GM19395 (cell line): ENCODE results near the gene AATF.

Experiments used
- ATAC-seq: cut with Tn5 transposase; IDR thresholded peaks from one replicate; pipeline ENCODE4 v1.9.1; 2021; ENCODE audit warnings: mild to moderate bottlenecking, moderate library complexity; ENCODE audit not compliant: unreplicated experiment

The AATF gene

DNA sequence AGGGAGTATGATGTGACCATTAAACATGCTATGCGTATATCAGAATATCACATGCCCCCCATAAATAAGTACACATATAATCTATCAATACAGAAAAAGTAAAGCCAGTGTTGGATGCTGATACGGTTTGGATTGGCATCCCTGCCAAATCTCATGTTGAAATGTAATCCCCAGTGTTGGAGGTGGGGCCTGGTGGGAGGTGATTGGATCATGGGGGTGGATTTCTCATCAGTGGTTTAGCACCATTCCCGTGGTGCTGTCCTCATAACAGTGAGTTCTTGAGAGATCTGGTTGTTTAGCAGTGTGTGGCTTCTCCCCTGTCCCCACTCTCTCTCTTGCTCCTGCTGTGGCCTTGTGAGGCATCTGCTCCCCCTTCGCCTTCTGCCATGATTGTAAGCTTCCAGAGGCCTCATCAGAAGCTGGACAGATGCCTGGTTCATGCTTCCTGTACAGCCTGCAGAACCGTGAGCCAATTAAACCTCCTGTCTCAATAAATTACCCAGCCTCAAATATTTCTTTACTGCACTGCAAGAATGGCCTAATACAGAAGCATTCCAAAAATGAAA lies 88.9 kb downstream of the AATF start:
- no peak for ATAC-seq

GRCh38 chr17:37039269-37039668 lies 90.5 kb downstream of the AATF start:
- no peak for ATAC-seq

DNA sequence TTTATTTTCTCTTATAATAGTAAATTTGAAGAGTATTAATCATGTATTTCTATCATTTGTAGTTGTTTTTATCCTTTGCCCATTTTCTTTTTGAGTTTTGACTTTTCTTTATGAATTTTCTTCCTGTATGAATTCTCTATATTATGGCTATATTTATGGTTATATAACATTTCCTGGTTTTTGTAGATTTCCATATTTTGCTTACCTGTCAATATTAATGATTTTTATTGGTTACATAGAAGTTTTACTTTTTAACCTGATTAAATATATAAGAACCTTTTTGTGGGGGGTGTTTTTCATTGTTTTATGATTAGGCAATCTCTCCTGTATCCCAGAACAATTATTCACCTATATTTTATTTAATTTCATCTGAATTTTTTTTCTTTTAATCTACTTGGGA lies 93.2 kb downstream of the AATF start:
- no peak for ATAC-seq

DNA sequence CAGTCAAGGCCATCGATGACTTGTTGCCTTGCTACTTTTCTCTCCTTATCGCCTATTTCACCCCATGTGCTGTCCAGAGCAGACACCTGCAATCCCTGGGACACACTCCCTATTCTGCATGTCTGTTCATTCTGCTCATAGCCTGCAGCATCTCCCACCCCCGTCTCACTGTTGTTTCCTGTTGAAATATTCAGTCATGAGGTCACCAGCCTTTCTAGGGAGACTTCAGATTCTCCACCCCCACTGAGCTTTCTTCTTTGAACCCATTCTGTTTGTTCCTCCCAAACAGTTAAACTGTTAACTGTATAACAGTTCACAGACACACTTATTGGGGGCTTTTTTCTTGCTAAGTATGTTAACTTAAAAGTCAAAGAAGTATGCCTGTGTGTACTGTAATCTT lies 94.4 kb downstream of the AATF start:
- ATAC-seq, result no peak

GRCh38 chr17:37045351-37045922 lies 96.7 kb downstream of the AATF start:
- no peak for ATAC-seq

DNA sequence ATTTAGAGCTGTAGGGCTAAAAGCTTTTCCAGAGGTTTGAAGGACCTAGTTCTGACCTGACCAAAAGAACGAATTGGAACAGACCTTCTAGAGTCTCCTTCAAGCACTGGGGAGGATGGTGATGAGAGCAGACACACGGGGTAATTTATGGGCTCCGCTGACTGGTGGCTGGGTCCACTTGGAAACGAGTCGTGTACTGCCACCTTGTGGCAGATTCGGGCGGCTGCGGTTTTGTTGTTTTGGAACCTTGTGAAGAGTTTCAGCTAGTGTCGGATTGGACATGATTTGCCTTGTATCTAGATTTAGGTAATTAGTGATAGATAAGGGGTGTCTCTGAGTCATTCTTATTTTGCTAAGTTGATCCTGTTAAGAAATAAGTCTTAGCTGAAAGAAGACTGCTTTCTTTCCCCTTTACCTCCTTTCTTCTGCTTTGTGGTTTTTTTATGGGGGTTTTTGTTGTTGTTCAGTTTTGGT lies 98.9 kb downstream of the AATF start:
- no peak for ATAC-seq

GRCh38 chr17:37048811-37049210 lies 100.1 kb downstream of the AATF start:
- ATAC-seq, result no peak

DNA sequence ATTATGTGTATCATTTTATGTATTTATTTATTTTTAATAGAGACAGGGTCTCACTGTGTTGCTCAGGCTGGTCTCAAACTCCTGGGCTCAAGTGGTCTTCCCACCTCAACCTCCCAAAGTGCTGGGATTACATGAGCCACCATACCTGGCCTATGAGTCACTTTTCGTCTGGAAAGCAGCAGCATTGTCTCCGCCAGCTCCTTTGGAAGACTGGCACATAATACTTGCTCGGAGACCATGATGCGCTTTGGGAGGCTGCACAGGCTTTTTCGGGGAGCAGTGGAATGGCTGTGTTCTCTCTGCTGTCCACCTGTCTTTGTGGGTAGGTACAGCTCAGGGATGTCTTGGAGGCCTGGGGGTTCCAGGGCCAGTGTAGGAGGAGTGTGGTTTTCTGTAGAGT lies 102.2 kb downstream of the AATF start:
- no peak for ATAC-seq

DNA sequence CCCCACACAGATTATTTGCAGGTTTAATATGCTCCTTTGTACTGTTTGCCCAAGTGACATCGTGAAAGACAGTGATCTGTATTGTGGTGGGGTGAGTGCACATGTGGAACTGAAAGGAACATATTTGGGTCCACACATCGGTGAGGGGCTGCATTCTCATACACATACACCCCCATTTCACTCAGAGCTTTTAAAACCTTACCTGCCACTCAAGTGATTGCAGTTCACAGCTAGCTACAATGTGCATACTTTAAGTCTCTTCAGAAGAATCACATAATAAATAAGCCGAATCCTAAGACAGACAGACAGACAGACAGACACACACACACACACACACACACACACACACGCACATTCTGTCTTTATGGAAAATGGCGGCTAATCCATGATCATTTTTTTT lies 102.6 kb downstream of the AATF start:
- ATAC-seq, result no peak

DNA sequence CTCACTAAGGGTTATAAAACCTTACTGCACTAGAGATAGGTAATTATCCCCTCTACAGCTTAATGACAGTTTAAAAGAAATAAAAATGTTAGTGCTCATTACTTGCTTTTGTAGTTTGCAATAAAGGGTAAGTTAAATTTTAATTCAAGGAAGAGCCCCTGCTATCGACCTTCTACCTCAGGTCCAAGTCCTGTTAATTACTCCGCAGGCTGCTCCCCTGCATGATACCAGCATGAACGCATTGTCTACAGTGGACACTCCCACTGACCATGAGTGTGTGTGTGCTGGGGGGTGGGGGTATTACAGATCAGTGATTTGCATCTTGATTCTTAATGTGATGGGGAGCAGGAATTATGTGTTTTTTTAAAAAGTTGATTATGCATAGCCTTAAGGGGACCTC lies 103.1 kb downstream of the AATF start:
- no peak for ATAC-seq

GRCh38 chr17:37052450-37052849 lies 103.7 kb downstream of the AATF start:
- ATAC-seq, result no peak

DNA sequence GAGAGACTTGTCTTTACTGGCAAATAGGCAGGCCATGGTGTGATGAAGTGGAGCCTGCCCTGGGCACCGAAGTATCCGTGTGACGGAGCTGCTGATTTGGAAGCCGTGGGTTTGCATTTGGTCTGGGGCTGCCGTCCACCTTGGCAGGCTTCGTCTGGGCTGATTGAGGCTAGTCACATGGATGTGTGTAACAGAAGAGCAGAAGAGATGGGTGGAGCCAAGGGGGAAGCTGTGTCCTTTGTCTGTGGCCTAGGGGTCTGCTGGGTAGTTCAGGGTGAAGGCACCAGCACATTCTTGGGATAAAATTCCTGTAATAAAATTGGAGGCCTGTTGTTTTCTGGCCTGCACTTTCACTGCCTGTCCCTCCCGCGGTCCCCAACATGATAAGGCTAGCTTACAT lies 106.1 kb downstream of the AATF start:
- no peak for ATAC-seq

- ATAC-seq, result no peak
Observed at GRCh38 chr17:37056622-37057021, 107.9 kb downstream of the AATF start.

DNA sequence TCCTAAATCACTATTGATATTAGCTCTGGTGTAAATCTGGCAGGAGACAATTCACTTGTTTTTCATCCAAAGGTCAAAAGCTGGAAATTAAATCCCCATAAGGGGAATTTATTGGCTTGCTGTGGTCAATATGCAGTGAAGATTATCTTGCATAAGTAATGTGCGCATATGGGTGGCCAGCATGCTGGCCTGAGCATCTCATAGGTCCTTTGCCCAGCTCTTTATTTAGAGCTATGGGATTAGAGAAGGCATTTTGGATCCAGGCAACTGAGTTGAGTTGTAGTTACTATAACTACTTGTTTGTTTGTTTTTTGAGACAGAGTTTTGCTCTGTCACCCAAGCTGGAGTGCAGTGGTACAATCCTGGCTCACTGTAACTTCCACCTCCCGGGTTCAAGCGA lies 110.7 kb downstream of the AATF start:
- no peak for ATAC-seq

DNA sequence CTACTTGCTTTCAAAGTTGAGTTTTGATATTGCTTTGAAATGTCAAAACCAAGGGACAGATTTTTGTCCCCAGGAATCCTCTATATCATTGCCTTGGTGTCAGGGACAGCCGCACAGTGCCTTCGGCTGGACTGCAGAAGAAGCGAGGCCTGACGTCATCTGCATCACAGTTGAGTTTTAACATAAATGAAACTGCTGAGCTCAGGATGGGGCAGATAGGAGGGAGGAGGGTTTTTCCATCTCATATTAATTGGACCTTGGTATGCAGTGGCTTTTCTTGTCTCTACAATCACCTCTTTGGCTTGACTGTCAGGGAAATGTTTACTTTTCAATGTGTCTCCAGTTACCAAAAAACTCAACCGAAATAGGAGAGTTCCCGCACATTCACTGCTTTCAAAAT lies 111.3 kb downstream of the AATF start:
- ATAC-seq, result no peak

DNA sequence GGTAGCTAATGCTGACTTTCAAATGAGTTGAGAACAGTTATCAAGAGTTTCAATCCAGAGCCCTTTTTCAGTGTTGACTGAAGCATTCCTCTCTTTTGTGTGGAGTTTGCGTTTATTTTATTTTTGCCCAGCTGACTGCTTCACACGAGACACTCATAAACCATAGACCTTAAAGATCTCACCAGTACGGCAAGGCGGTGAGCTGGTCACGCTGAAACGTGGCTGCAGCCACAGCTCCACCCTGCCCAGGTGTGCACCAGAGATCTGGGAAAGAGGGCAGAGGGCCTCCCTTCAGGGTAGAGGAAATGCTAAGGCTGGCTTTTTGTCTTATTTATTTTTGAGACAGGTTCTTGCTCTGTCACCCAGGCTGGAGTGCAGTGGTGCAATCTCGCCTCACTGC lies 112.2 kb downstream of the AATF start:
- ATAC-seq, result no peak

- ATAC-seq, result no peak
Observed at GRCh38 chr17:37062021-37062420, 113.3 kb downstream of the AATF start.

DNA sequence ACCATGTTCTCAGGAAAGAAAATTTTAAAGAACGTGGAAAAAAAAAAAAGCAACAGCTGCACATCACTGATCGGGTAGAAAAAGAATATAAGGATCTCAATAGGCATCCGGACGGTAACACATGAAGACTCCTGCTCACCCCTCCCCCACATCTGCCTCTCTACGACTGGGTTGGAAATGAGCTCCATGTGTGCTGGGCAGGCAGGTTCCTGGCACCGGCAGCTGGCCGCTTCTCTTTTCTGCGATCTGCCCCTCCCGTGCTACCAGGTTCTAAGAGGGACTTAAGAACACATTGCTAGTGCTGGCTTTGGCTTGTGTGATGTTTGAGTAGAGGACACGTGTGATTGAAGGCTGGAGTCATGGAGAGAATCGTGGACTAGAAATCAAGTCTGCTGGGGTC lies 115.5 kb downstream of the AATF start:
- no peak for ATAC-seq

GRCh38 chr17:37064956-37065355 lies 116.2 kb downstream of the AATF start:
- no peak for ATAC-seq

DNA sequence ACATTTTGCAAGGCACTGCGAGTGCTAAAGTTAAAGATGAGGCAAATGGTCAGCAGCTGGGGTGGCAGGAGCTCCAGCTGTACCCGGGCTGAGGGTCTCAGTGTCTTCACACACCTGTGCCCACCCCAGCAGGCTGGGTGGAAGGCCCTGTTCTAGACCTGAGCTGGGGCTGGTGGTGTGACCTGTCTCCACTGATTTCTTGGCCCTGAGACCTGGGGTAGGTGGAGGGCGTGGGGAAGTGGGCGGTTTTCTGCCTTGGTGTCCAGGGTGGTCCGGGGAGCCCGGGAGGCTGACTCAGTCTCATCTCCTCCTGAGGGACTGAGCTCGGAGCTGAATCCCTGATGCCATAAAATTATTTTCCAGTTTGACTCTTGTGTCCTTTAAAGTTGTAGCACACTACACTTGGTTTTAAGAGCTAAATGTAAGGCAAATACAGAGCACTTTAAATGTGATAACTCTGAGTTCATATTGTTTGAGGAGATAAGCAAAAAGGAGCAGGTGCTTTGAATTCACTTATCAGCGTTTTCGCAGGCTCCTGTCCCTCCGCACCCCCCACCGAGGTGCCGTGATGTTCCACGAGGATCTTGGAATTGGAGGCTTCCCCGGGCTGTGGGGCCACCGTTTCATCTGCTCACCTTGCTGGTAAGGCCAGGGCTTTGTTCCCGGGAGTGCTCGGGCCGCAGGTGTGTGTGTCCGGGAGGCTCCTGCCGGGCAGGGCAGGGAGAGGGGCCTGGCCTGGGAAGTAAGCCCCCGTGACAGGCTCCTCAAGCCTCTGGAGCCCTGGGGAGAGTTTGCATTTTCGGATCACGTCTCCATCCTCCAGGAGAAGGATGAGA lies 117.0 kb downstream of the AATF start:
- ATAC-seq, result no peak

GRCh38 chr17:37066322-37067255 lies 117.8 kb downstream of the AATF start:
- ATAC-seq, result no peak
